GM19324 (cell line): Measurements from ENCODE around the gene ABCA8.
A peak's percentile ranks its signal among the peaks of the same experiment; 100 is the strongest.
"Not testable (repeated sequence)": the region's sequence is repeated elsewhere in the genome, so short reads cannot be mapped to it uniquely, and the experiment has no call there.

Source experiments
- ATAC-seq: cut with Tn5 transposase; IDR thresholded peaks from one replicate; pipeline ENCODE4 v1.9.1; 2021; ENCODE audit warnings: mild to moderate bottlenecking, moderate library complexity; ENCODE audit not compliant: unreplicated experiment, low FRiP score

The ABCA8 gene

GRCh38 chr17:68944435-68945035 is 10.7 kb downstream of the ABCA8 start:
- ATAC-seq, result no peak

GRCh38 chr17:68943812-68944182 is 11.4 kb downstream of the ABCA8 start:
- not testable (repeated sequence) for ATAC-seq

- ATAC-seq, result no peak
Observed at GRCh38 chr17:68943123-68943811, 11.9 kb downstream of the ABCA8 start.

- no peak for ATAC-seq
Observed at GRCh38 chr17:68942389-68942788, 12.8 kb downstream of the ABCA8 start.

- no peak for ATAC-seq
Observed at GRCh38 chr17:68941761-68942160, 13.4 kb downstream of the ABCA8 start.

GRCh38 chr17:68939195-68939594 is 16.0 kb downstream of the ABCA8 start:
- no peak for ATAC-seq

GRCh38 chr17:68937890-68938514 is 17.2 kb downstream of the ABCA8 start:
- ATAC-seq, result no peak

- no peak for ATAC-seq
Observed at GRCh38 chr17:68927516-68927915, 27.7 kb downstream of the ABCA8 start.

GRCh38 chr17:68924793-68925720 is 30.1 kb downstream of the ABCA8 start:
- ATAC-seq, result no peak

GRCh38 chr17:68910789-68911431 is 44.3 kb downstream of the ABCA8 start:
- no peak for ATAC-seq

GRCh38 chr17:68910251-68910705 is 44.9 kb downstream of the ABCA8 start:
- no peak for ATAC-seq

- no peak for ATAC-seq
Observed at GRCh38 chr17:68909066-68909465, 46.1 kb downstream of the ABCA8 start.

- ATAC-seq, result peak; percentile 64
Observed at GRCh38 chr17:68908045-68908444, 47.1 kb downstream of the ABCA8 start.

- no peak for ATAC-seq
Observed at GRCh38 chr17:68906638-68907037, 48.6 kb downstream of the ABCA8 start.

- ATAC-seq, result no peak
Observed at GRCh38 chr17:68903286-68903685, 51.9 kb downstream of the ABCA8 start.

- ATAC-seq, result no peak
Observed at GRCh38 chr17:68897557-68897956, 57.6 kb downstream of the ABCA8 start.

- ATAC-seq, result no peak
Observed at GRCh38 chr17:68892658-68893057, 62.5 kb downstream of the ABCA8 start.

- ATAC-seq, result no peak
Observed at GRCh38 chr17:68892193-68892592, 63.0 kb downstream of the ABCA8 start.

- no peak for ATAC-seq
Observed at GRCh38 chr17:68886401-68886800, 68.8 kb downstream of the ABCA8 start.

GRCh38 chr17:68884888-68885287 is 70.3 kb downstream of the ABCA8 start:
- no peak for ATAC-seq
